Breast epithelium (tissue), 4 donors: ENCODE measurements around the gene CACNA1H. TPM values are rescaled to one million over a fixed set of nuclear protein-coding genes. Genes with fewer than 3 reads are reported as not detected.

Experiments
- DNase-seq, 2 donors: peaks; one replicate each; pipeline ENCODE4 v3.0.0-alpha.2; 2019; ENCODE audit warnings: low spot score in 2 of 2
- H3K27ac ChIP-seq, 2 donors: fragments of 200-600 bp; sonication (generic) in 1 of 2; one replicate each; pipeline ENCODE4 v1.5.1; 2016 to 2019; ENCODE audit warnings: mild to moderate bottlenecking in 1 of 2
- H3K27me3 ChIP-seq, 2 donors: fragments of 200-600 bp; sonication (generic) in 1 of 2; one replicate each; pipeline versions ENCODE4 v1.5.1 to v1.6.0; 2017 to 2019; ENCODE audit warnings: control low read depth in 1 of 2, mild to moderate bottlenecking in 1 of 2
- H3K36me3 ChIP-seq: fragments of 200-600 bp; one replicate; pipeline ENCODE4 v1.5.1; 2019
- H3K4me1 ChIP-seq, 2 donors: fragments of 200-600 bp; sonication (generic); one replicate each; pipeline ENCODE4 v1.5.1; 2016 to 2019; ENCODE audit warnings: control low read depth in 1 of 2
- H3K4me3 ChIP-seq, 3 donors: fragments of 200-600 bp; sonication (generic); 1 replicate in 2 of 3; 2 replicates in 1 of 3; pipeline ENCODE4 v1.5.1; 2016 to 2019; ENCODE audit warnings: mild to moderate bottlenecking in 3 of 3, moderate library complexity in 2 of 3
- H3K9me3 ChIP-seq, 2 donors: fragments of 200-600 bp; sonication (generic) in 1 of 2; one replicate each; pipeline ENCODE4 v1.5.1; 2016 to 2019; ENCODE audit warnings: control low read depth in 1 of 2
- CTCF ChIP-seq, 3 donors: fragments of 450-650 bp; IDR thresholded peaks; one replicate each; pipeline ENCODE4 v1.5.1; 2016 to 2017; ENCODE audit warnings: antibody characterized with exemption in 3 of 3, mild to moderate bottlenecking in 3 of 3, moderate library complexity in 3 of 3
- POLR2A ChIP-seq: fragments of 450-650 bp; IDR thresholded peaks from one replicate; pipeline ENCODE4 v1.6.1; 2016; ENCODE audit warnings: antibody characterized with exemption, mild to moderate bottlenecking, moderate library complexity
- POLR2AphosphoS5 ChIP-seq, 3 donors: sonication (generic); formaldehyde crosslinking; IDR thresholded peaks; one replicate each; pipeline ENCODE4 v1.6.1; 2017; ENCODE audit warnings: antibody characterized with exemption in 3 of 3
- intact Hi-C: fragments of 100-400 bp; cut with DNase I; formaldehyde crosslinking; loops from one replicate; pipeline ENCODE4 v1.15.1; 2023; ENCODE audit warnings: low total_unique reads
- total RNA-seq, 3 donors: library from RNA; depleted of rRNA; stranded (reverse); fragments of >200 nt; gene quantifications; one replicate each; pipeline ENCODE4 v1.1.0, GENCODE V29; 2016

The CACNA1H gene
- total RNA-seq, 3 donors from 2014 or later: 1.6 to 2.5 (median 2.2) TPM

DNA sequence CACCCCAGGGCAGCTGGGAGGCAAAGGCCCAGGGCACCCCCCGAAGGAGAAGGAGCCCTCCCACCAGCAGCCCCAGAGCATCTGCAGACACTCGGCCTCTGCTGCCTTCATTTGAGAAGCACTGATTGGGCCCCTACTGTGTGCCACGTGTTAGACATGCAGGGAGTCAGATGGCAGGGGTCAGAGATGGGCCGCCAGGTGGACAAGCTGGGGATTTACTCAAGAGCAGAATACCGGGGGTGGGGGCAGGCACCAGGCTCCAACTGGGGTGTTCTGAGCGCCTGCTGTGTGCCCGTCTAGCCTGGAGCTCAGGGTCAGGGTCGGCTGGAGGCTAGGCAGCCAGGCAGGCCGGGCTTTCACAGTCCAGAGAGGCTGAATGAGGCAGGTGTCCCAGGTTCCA lies 53.4 kb downstream of the CACNA1H start:
- Histone ChIP-seq H3K36me3 (no peaks in the 10 kb centered on the region), H3K27me3 (peaks cover 0 to 84% of the 10 kb centered on the region in 2 donors), H3K9me3 (no peaks in the 10 kb centered on the region), H3K4me3 (no peak overlapping the region), H3K4me1 (no peaks in the 10 kb centered on the region), H3K27ac (no peak overlapping the region)
- no peak for DNase-seq
- TF ChIP-seq POLR2AphosphoS5 (IDR thresholded peaks at IDR 0.05) (no peak), CTCF (IDR thresholded peaks at IDR 0.05) (no peak), POLR2A (no peak)
- intact Hi-C loops: no loop called here

DNA sequence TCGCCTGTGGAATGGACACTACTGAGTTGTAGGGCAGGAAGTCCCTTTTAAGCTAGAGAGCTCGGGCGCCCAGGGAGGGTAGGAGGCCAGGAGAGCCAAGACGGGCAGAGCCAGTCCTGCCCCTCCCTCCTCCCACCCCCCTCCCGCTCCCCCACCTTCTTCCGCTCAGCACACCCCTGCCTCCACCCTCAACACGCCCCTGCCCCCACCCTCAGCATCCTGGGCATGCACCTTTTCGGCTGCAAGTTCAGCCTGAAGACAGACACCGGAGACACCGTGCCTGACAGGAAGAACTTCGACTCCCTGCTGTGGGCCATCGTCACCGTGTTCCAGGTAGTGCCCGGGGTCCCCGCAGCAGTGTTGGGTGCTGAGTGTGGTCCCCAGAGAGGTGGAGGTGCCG lies 53.9 kb downstream of the CACNA1H start:
- Histone ChIP-seq H3K27ac (no peak overlapping the region), H3K36me3 (no peaks in the 10 kb centered on the region), H3K4me3 (no peak overlapping the region), H3K4me1 (no peaks in the 10 kb centered on the region), H3K27me3 (peaks cover 0 to 88% of the 10 kb centered on the region in 2 donors), H3K9me3 (no peaks in the 10 kb centered on the region)
- TF ChIP-seq POLR2A (no peak), POLR2AphosphoS5 (IDR thresholded peaks at IDR 0.05) (no peak), CTCF (IDR thresholded peaks at IDR 0.05) (no peak)
- intact Hi-C loops: no loop called here
- no peak for DNase-seq

DNA sequence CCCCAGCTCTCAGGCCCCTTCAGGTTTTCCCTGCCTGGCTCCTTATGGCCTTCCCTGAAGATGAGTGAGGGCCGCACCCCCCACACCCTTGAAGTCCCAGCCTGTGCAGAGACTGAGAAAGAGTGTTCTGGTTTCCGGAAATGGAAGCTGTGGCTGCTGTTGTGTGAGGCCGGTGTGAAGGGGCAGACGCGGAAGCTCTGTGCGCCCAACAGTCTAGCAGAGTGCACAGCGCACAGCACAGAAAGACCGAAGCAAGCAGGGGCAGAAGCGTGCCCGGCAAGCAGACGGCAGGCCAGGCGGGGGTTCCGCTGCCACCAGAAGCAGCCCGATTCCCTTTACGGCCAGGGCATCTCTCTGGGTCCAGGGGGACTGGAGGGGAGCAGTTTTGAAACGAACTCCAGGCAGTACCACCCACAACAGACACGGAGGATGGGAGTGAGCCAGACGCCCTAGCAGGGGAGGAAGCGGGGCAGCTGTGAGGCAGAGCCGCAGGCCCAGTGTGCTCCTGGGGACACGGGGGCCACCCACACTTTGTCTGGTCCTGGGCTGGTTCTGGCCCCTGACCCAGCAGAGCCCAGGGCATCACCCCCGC lies 55.4 kb downstream of the CACNA1H start:
- intact Hi-C loops: no loop called here
- no peak overlapping the region for H3K27ac ChIP-seq
- H3K9me3 ChIP-seq: no peaks in the 10 kb centered on the region
- no peak for DNase-seq
- TF ChIP-seq POLR2AphosphoS5 (IDR thresholded peaks at IDR 0.05): no peak
- no peak for TF ChIP-seq CTCF (IDR thresholded peaks at IDR 0.05)
- TF ChIP-seq POLR2A: no peak
- H3K4me1 ChIP-seq: no peaks in the 10 kb centered on the region
- peaks cover 0 to 87% of the 10 kb centered on the region in 2 donors for H3K27me3 ChIP-seq
- H3K4me3 ChIP-seq: no peak overlapping the region
- no peaks in the 10 kb centered on the region for H3K36me3 ChIP-seq

GRCh38 chr16:1209081-1209480 lies 56.2 kb downstream of the CACNA1H start:
- no peak overlapping the region for H3K27ac ChIP-seq
- intact Hi-C loops: no loop called here
- H3K4me3 ChIP-seq: no peak overlapping the region
- TF ChIP-seq CTCF (IDR thresholded peaks at IDR 0.05) (no peak), POLR2AphosphoS5 (IDR thresholded peaks at IDR 0.05) (no peak), POLR2A (no peak)
- DNase-seq: no peak
- H3K9me3 ChIP-seq: no peaks in the 10 kb centered on the region
- no peaks in the 10 kb centered on the region for H3K36me3 ChIP-seq
- peaks cover 0 to 92% of the 10 kb centered on the region in 2 donors for H3K27me3 ChIP-seq
- no peaks in the 10 kb centered on the region for H3K4me1 ChIP-seq

GRCh38 chr16:1210461-1210860 lies 57.6 kb downstream of the CACNA1H start:
- no peaks in the 10 kb centered on the region for H3K36me3 ChIP-seq
- H3K4me3 ChIP-seq: no peak overlapping the region
- no peak overlapping the region for H3K27ac ChIP-seq
- no peaks in the 10 kb centered on the region for H3K9me3 ChIP-seq
- peaks cover 0 to 83% of the 10 kb centered on the region in 2 donors for H3K27me3 ChIP-seq
- TF ChIP-seq CTCF (IDR thresholded peaks at IDR 0.05): no peak
- no peak for TF ChIP-seq POLR2AphosphoS5 (IDR thresholded peaks at IDR 0.05)
- no peak for TF ChIP-seq POLR2A
- intact Hi-C loops: no loop called here
- H3K4me1 ChIP-seq: no peaks in the 10 kb centered on the region
- no peak for DNase-seq
